ENCODE results near the gene ANKRD11.

ANKRD11 gene

GRCh38 chr16:89293276-89294143 is 196.9 kb downstream of the ANKRD11 start:
- no peak for DNase-seq

- no peak for DNase-seq
Measured at GRCh38 chr16:89292443-89293078, 197.8 kb downstream of the ANKRD11 start.

- DNase-seq, result no peak
Measured at GRCh38 chr16:89291776-89292175, 198.6 kb downstream of the ANKRD11 start.

GRCh38 chr16:89291363-89291762 is 199.0 kb downstream of the ANKRD11 start:
- no peak for DNase-seq

GRCh38 chr16:89290887-89291286 is 199.5 kb downstream of the ANKRD11 start:
- no peak for DNase-seq

GRCh38 chr16:89290472-89290871 is 199.9 kb downstream of the ANKRD11 start:
- DNase-seq, result no peak

- DNase-seq, result peak; percentile 82
Measured at GRCh38 chr16:89289428-89290395, 200.6 kb downstream of the ANKRD11 start.

GRCh38 chr16:89288966-89289365 is 201.4 kb downstream of the ANKRD11 start:
- no peak for DNase-seq

- no peak for DNase-seq
Measured at GRCh38 chr16:89288577-89288844, 201.8 kb downstream of the ANKRD11 start.

GRCh38 chr16:89287777-89288576 is 202.4 kb downstream of the ANKRD11 start:
- no peak for DNase-seq

- DNase-seq, result no peak
Measured at GRCh38 chr16:89286096-89286495, 204.3 kb downstream of the ANKRD11 start.

GRCh38 chr16:89285381-89285780 is 205.0 kb downstream of the ANKRD11 start:
- no peak for DNase-seq

- no peak for DNase-seq
Measured at GRCh38 chr16:89283449-89283848, 206.9 kb downstream of the ANKRD11 start.

GRCh38 chr16:89282523-89282922 is 207.8 kb downstream of the ANKRD11 start:
- no peak for DNase-seq

GRCh38 chr16:89281829-89282228 is 208.5 kb downstream of the ANKRD11 start:
- DNase-seq, result no peak

GRCh38 chr16:89281189-89281577 is 209.2 kb downstream of the ANKRD11 start:
- no peak for DNase-seq

GRCh38 chr16:89280546-89281188 is 209.7 kb downstream of the ANKRD11 start:
- no peak for DNase-seq

- no peak for DNase-seq
Measured at GRCh38 chr16:89279666-89280481, 210.5 kb downstream of the ANKRD11 start.

- no peak for DNase-seq
Measured at GRCh38 chr16:89278441-89279240, 211.7 kb downstream of the ANKRD11 start.

GRCh38 chr16:89277641-89278341 is 212.6 kb downstream of the ANKRD11 start:
- no peak for DNase-seq

Measured in activated CD4-positive, alpha-beta T cell treated with anti-CD3 and anti-CD28 coated beads, Interleukin-2, Interleukin-6, amounts not matched to agents 100 ng/mL and 50 ng/mL, durations not matched to agents 16 hours and 8 hours (primary cell).